ENCODE data around the gene GNB3.

- TF ChIP-seq CTCF (IDR thresholded peaks at IDR 0.05): no peak
- no peak for TF ChIP-seq POLR2A (IDR thresholded peaks at IDR 0.05)
These were observed 16.5 kb upstream of the GNB3 start for GRCh38 chr12:6824085-6824775.

Data from thyroid gland (tissue), 4 donors.